Smooth muscle cell (in vitro differentiated cells): Measurements from ENCODE around the gene MLC1. TPM values are rescaled to one million over a fixed set of nuclear protein-coding genes. Genes with fewer than 3 reads are reported as not detected.

Experiments
- DNase-seq: peaks from one replicate; lab custom pipeline; 2025; ENCODE audit not compliant: unreplicated experiment; lab: John Stamatoyannopoulos, UW
- H2AFZ ChIP-seq: fragments of 200-600 bp; sonication (generic); 2 replicates; pipeline ENCODE4 v1.6.0; 2016; ENCODE audit warnings: antibody characterized with exemption, low read depth, mild to moderate bottlenecking
- H3F3A ChIP-seq: fragments of 200-600 bp; sonication (generic); 2 replicates; pipeline ENCODE4 v1.6.0; 2017; ENCODE audit warnings: antibody characterized with exemption, low read depth
- H3K27ac ChIP-seq: fragments of 200-600 bp; sonication (generic); 2 replicates; pipeline ENCODE4 v1.5.1; 2016; ENCODE audit warnings: low read depth, mild to moderate bottlenecking
- H3K27me3 ChIP-seq: fragments of 200-600 bp; sonication (generic); 2 replicates; pipeline ENCODE4 v1.6.1; 2016; ENCODE audit warnings: low read depth, mild to moderate bottlenecking
- H3K36me3 ChIP-seq: fragments of 200-600 bp; sonication (generic); 2 replicates; pipeline ENCODE4 v1.5.1; 2016; ENCODE audit warnings: low read depth
- H3K4me1 ChIP-seq: fragments of 200-600 bp; sonication (generic); 2 replicates; pipeline ENCODE4 v1.5.1; 2016; ENCODE audit warnings: low read depth
- H3K4me2 ChIP-seq: fragments of 200-600 bp; sonication (generic); 2 replicates; pipeline ENCODE4 v1.6.0; 2016; ENCODE audit warnings: mild to moderate bottlenecking
- H3K4me3 ChIP-seq: fragments of 200-600 bp; sonication (generic); 2 replicates; pipeline ENCODE4 v1.5.1; 2016; ENCODE audit warnings: mild to moderate bottlenecking
- H3K79me2 ChIP-seq: fragments of 200-600 bp; sonication (generic); 2 replicates; pipeline ENCODE4 v1.6.0; 2016; ENCODE audit warnings: low read depth, mild to moderate bottlenecking
- H3K9ac ChIP-seq: fragments of 200-600 bp; sonication (generic); 2 replicates; pipeline ENCODE4 v1.6.0; 2016; ENCODE audit warnings: low read depth
- H3K9me3 ChIP-seq: fragments of 200-600 bp; sonication (generic); replicated peaks from 2 replicates; pipeline ENCODE4 v1.5.1; 2016; ENCODE audit warnings: low read depth
- H4K20me1 ChIP-seq: fragments of 200-600 bp; sonication (generic); 2 replicates; pipeline ENCODE4 v1.6.0; 2016; ENCODE audit warnings: low read depth
- CTCF ChIP-seq: fragments of 200-600 bp; sonication (generic); IDR thresholded peaks from 2 replicates; pipeline ENCODE4 v1.5.1; 2017; ENCODE audit warnings: borderline replicate concordance, mild to moderate bottlenecking, antibody characterized with exemption; ENCODE audit not compliant: insufficient read depth, poor library complexity, severe bottlenecking
- WGBS: methylation state at CpG from one replicate; pipeline ENCODE4 v1.1.7; 2016; ENCODE audit warnings: low lambda C conversion rate; 5-methylcytosine and 5-hydroxymethylcytosine counted together
- polyA plus RNA-seq: library from polyadenylated mRNA; unstranded; fragments of >200 nt; fragmentation: Nextera tagmentation; extraction: Ambion mirVana; gene quantifications from 2 replicates; pipeline ENCODE4 v1.2.1, GENCODE V29; 2016
- total RNA-seq: library from RNA; depleted of rRNA; stranded (reverse); fragments of >200 nt; gene quantifications from 2 replicates; pipeline ENCODE4 v1.2.3, GENCODE V29; 2014

The MLC1 gene
- total and polyA plus RNA-seq, 2 experiments from 2014 or later: 4.2 to 6.3 TPM

DNA sequence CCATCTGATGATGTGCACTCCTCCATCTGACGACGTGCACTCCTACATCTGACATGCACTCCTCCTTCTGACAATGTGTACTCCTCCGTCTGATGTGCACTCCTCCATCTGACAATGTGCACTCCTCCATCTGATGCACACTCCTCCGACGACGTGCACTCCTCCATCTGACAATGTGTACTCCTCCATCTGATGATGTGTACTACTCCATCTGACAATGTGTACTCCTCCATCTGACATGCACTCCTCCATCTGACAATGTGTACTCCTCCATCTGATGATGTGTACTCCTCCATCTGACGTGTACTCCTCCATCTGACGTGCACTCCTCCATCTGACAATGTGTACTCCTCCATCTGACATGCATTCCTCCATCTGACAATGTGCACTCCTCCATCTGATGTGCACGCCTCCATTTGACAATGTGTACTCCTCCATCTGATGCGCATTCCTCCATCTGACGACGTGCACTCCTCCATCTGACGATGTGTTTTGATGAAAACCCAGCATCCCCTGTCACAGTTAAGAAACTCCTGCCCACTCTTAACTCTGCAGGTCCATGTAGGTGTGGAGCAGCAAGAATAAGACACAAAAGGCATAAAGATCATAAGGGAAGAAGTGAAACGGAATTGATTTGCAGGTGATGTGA, 62.9 kb downstream of the MLC1 start:
- no peak overlapping the region for H3K4me3 ChIP-seq
- H3K4me2 ChIP-seq: no peak overlapping the region
- no peak overlapping the region for H3K9ac ChIP-seq
- H2AFZ ChIP-seq: no peak overlapping the region
- H3K36me3 ChIP-seq: no peaks in the 10 kb centered on the region
- no peak for TF ChIP-seq CTCF
- H3K9me3 ChIP-seq: no peaks in the 10 kb centered on the region
- 91% methylated on average over 14 of the region's 14 CpGs for WGBS
- no peak for DNase-seq
- no peaks in the 10 kb centered on the region for H4K20me1 ChIP-seq
- no peaks in the 10 kb centered on the region for H3K4me1 ChIP-seq
- H3K79me2 ChIP-seq: no peaks in the 10 kb centered on the region
- H3K27ac ChIP-seq: no peak overlapping the region
- H3F3A ChIP-seq: peaks cover 4% of the 10 kb centered on the region
- H3K27me3 ChIP-seq: no peaks in the 10 kb centered on the region

DNA sequence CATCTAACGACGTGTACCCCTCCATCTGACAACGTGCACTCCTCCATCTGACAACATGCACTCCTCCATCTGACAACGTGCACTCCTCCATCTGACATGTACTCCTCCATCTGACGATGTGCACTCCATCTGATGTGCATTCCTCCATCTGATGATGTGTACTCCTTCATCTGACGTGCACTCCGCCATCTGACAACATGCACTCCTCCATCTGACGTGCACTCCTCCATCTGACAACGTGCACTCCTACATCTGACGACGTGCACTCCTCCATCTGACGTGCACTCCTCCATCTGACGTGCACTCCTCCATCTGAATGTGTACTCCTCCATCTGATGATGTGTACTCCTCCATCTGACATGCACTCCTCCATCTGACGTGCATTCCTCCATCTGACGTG, 64.6 kb downstream of the MLC1 start:
- H3K4me3 ChIP-seq: no peak overlapping the region
- no peak overlapping the region for H3K27ac ChIP-seq

DNA sequence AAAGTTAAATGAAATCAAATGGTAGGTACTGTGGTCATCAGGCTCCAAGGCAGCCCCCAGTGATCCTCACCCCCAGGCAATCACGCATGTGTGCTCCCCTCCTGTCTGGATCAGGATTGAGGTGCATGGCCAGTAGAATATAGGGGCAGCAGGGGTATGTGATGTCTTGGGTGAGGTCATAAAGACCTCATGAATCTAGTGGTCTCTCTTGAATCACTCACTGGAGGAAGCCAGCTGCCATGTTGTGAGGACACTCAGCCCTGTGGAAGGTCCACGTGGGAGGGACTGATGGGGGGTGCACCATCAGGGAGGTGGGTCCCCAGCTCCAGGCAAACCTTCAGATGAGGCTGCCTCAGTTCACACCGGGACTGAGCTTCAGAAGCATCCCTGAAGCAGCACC, 65.9 kb downstream of the MLC1 start:
- Histone ChIP-seq H3K27ac (no peak overlapping the region), H3K4me1 (peaks cover 5% of the 10 kb centered on the region), H3K27me3 (peaks cover 16% of the 10 kb centered on the region), H2AFZ (no peak overlapping the region), H3K4me2 (no peak overlapping the region), H3K79me2 (no peaks in the 10 kb centered on the region), H3K4me3 (no peak overlapping the region), H3K36me3 (no peaks in the 10 kb centered on the region), H3F3A (peaks cover 4% of the 10 kb centered on the region), H3K9ac (no peak overlapping the region), H4K20me1 (no peaks in the 10 kb centered on the region), H3K9me3 (no peaks in the 10 kb centered on the region)
- 80% methylated on average over 3 of the region's 3 CpGs for WGBS
- DNase-seq: no peak
- TF ChIP-seq CTCF: no peak

More for the DNA sequence above, 64.6 kb downstream of the MLC1 start:
- no peaks in the 10 kb centered on the region for H3K79me2 ChIP-seq
- H3K4me1 ChIP-seq: no peaks in the 10 kb centered on the region
- H2AFZ ChIP-seq: no peak overlapping the region
- no peaks in the 10 kb centered on the region for H4K20me1 ChIP-seq
- H3K9me3 ChIP-seq: no peaks in the 10 kb centered on the region
- DNase-seq: no peak
- H3K27me3 ChIP-seq: peaks cover 6% of the 10 kb centered on the region
- TF ChIP-seq CTCF: no peak
- H3F3A ChIP-seq: peaks cover 4% of the 10 kb centered on the region
- H3K9ac ChIP-seq: no peak overlapping the region
- 96% methylated on average over 15 of the region's 15 CpGs for WGBS
- H3K36me3 ChIP-seq: no peaks in the 10 kb centered on the region
- H3K4me2 ChIP-seq: no peak overlapping the region
